Activated T-cell treated with anti-CD3 and anti-CD28 coated beads, Interleukin-2, amount 50 U/mL, for 24 hours (primary cell): ENCODE results near the gene APOBEC3G.

ENCODE experiments used
- DNase-seq: peaks from one replicate; pipeline ENCODE4 v3.0.0-alpha.2; 2020
- H3K27ac Mint-ChIP-seq: 2 replicates; pipeline ENCODE4 v1.8.0; 2020; ENCODE audit warnings: mild to moderate bottlenecking, mixed read lengths
- H3K27me3 Mint-ChIP-seq: 2 replicates; pipeline ENCODE4 v1.8.0; 2020; ENCODE audit warnings: mixed read lengths
- H3K36me3 Mint-ChIP-seq: 2 replicates; pipeline ENCODE4 v1.8.0; 2020; ENCODE audit warnings: low read depth, mixed read lengths
- H3K4me1 Mint-ChIP-seq: 2 replicates; pipeline ENCODE4 v1.8.0; 2020; ENCODE audit warnings: low read depth, mixed read lengths
- H3K4me3 Mint-ChIP-seq: 2 replicates; pipeline ENCODE4 v1.8.0; 2020; ENCODE audit warnings: mild to moderate bottlenecking, moderate library complexity, mixed read lengths
- H3K9me3 Mint-ChIP-seq: 2 replicates; pipeline ENCODE4 v1.8.0; 2020; ENCODE audit warnings: mixed read lengths

APOBEC3G gene

DNA sequence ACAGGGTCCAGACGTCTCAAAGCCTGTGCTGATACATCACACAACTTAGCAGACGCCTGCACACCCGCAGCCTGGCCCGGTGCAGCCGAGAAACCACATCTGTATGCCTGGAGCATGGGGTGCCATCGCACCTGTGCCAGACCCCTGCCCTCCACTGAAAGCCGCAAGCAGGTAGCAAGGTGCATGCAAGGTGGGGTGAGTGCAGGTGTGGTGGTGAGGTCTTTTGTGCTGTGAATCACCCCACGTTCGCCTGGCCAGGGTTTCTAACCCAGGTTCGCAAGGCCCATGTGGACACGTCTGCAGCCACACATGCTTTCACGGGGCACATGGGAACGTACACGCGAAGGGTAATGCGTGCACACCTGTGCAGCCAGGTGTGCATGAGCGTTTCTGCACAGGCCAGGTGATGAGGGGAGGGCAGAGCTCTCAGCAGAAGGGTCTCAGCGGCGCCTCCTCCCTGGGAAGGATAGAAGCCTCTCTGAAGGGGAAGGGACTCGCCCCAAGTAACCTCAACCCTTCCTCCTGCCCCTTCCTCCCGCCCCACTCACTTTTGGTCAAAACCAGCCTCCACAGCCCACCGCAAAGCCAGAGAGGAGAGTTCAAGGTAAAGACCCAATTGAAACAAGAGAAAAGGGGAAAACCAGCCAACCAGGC is 55.9 kb downstream of the APOBEC3G start:
- peaks cover 21% of the 10 kb centered on the region for H3K36me3 Mint-ChIP-seq
- H3K4me3 Mint-ChIP-seq = no peak overlapping the region
- H3K27me3 Mint-ChIP-seq = no peaks in the 10 kb centered on the region
- no peak for DNase-seq
- no peaks in the 10 kb centered on the region for H3K9me3 Mint-ChIP-seq
- H3K27ac Mint-ChIP-seq = no peak overlapping the region
- H3K4me1 Mint-ChIP-seq = peaks cover 5% of the 10 kb centered on the region

GRCh38 chr22:39133871-39134270 is 56.8 kb downstream of the APOBEC3G start:
- Mint-ChIP-seq H3K9me3 (no peaks in the 10 kb centered on the region), H3K4me3 (no peak overlapping the region), H3K27ac (no peak overlapping the region), H3K4me1 (peaks cover 2% of the 10 kb centered on the region), H3K36me3 (peaks cover 26% of the 10 kb centered on the region), H3K27me3 (no peaks in the 10 kb centered on the region)
- DNase-seq = no peak

- Mint-ChIP-seq H3K27me3 (no peaks in the 10 kb centered on the region), H3K27ac (no peak overlapping the region), H3K9me3 (no peaks in the 10 kb centered on the region), H3K4me3 (no peak overlapping the region), H3K4me1 (peaks cover 2% of the 10 kb centered on the region), H3K36me3 (peaks cover 26% of the 10 kb centered on the region)
- no peak for DNase-seq
Measured at GRCh38 chr22:39134366-39135091, 57.5 kb downstream of the APOBEC3G start.

DNA sequence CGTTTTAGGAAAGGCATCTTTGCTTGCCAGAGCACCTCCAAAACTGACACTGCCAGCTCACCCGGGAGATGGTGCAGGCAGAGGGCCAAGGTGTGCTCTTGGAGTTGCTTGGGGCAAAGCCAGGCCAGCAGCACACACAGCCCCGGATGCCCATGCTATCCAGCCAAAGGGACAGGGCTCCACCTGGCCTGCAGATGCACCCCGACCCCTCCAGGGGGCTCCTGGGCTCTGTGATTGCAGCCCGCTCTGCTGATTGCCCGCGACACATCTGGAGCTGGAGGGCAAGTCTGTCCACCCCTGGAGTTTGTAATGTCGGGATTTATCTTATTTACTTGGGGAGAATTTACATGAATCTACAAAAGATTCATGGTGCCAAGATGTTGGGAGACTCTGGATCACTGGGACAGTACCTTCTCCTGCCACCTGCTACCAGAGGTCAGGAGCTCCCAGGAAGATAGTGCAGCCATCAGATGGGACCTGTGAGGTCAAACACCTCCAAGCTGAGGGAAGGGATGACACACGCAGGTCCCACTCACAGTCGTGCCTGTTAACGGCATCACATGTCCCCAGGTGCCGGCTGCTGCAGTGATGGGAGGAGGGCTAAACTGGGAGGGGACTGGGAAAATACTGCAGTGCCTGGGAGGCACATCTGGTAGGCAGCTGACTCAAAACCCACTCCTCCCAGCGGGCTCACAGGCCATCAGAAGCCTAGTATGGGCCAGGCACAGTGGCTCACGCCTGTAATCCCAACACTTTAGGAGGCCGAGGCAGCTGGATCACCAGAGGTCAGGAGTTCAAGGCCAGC is 58.2 kb downstream of the APOBEC3G start:
- Mint-ChIP-seq H3K4me3 (no peak overlapping the region), H3K27me3 (no peaks in the 10 kb centered on the region), H3K9me3 (no peaks in the 10 kb centered on the region), H3K27ac (no peak overlapping the region), H3K36me3 (peaks cover 26% of the 10 kb centered on the region), H3K4me1 (peaks cover 2% of the 10 kb centered on the region)
- DNase-seq = peak; percentile 63

DNA sequence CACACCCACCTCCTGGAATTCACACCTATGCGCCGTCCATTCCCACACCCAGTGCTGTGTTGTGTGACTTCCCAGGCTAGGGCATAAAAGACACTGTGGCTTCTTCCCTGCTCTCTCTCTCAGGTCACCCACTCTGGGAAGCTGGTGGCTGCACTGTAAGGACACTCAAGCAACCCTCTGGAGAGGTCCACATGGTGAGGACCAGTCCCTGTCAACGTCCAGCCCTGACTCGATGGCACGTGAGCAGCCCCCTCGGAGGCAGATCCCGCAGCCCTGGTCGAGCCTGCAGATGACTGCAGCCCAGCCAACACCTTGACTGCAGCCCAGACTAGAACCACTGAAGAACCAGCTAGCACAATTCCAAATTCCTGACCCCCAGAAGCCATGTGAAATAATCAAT is 59.2 kb downstream of the APOBEC3G start:
- H3K27me3 Mint-ChIP-seq = no peaks in the 10 kb centered on the region
- H3K9me3 Mint-ChIP-seq = no peaks in the 10 kb centered on the region
- H3K4me1 Mint-ChIP-seq = peaks cover 2% of the 10 kb centered on the region
- no peak overlapping the region for H3K4me3 Mint-ChIP-seq
- no peak overlapping the region for H3K27ac Mint-ChIP-seq
- peaks cover 25% of the 10 kb centered on the region for H3K36me3 Mint-ChIP-seq
- DNase-seq = no peak
